Activated T-cell treated with anti-CD3 and anti-CD28 coated beads for 48 hours (primary cell): Measurements from ENCODE around the gene TTLL7.
"Not testable (repeated sequence)": the region's sequence is repeated elsewhere in the genome, so short reads cannot be mapped to it uniquely, and the experiment has no call there.

ENCODE experiments used
- DNase-seq: peaks from one replicate; pipeline ENCODE4 v3.0.0-alpha.2; 2020; ENCODE audit warnings: low read depth

TTLL7 gene

GRCh38 chr1:83995649-83996048, 3.3 kb downstream of the TTLL7 start:
- DNase-seq = no peak

GRCh38 chr1:83994111-83994510, 4.8 kb downstream of the TTLL7 start:
- DNase-seq = no peak

GRCh38 chr1:83990734-83991133, 8.2 kb downstream of the TTLL7 start:
- DNase-seq = no peak

GRCh38 chr1:83985048-83985447, 13.9 kb downstream of the TTLL7 start:
- no peak for DNase-seq

DNA sequence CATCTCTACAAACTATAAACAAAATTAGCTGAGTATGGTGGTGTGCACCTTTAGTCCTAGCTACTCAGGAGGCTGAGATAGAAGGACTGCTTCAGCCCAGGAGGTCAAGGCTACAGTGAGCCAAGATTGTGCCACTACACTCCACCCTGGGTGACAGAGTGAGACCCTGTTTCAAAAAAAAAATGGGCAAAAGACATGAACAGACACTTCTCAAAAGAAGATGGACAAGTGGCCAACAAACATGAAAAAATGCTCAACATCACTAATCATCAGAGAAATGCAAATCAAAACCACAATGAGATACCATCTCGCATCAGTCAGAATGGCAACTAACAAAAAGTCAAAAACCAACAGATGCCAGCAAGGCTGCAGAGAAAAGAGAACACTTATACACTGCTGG, 15.0 kb downstream of the TTLL7 start:
- DNase-seq = not testable (repeated sequence)

DNA sequence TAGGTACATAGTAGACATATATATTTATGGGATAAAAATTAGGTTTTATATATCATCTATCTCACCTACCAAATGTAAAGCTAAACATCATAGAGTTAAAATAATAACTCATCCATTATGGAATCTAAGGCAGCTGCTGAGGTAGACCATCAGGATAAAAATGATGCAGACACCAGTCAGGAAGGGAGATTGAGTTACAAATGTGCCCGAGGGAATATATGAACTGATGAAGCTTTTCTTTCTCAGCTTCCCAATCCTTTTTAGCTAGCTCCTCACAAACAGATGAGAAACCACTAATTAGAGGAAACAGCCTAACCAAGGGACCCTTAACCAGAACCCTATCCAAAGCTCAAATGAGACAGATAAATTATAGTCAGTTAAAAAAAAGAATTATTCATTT, 20.9 kb downstream of the TTLL7 start:
- DNase-seq = no peak

GRCh38 chr1:83976920-83977319, 22.0 kb downstream of the TTLL7 start:
- DNase-seq = no peak

- no peak for DNase-seq
Measured at GRCh38 chr1:83970802-83971201, 28.1 kb downstream of the TTLL7 start.

DNA sequence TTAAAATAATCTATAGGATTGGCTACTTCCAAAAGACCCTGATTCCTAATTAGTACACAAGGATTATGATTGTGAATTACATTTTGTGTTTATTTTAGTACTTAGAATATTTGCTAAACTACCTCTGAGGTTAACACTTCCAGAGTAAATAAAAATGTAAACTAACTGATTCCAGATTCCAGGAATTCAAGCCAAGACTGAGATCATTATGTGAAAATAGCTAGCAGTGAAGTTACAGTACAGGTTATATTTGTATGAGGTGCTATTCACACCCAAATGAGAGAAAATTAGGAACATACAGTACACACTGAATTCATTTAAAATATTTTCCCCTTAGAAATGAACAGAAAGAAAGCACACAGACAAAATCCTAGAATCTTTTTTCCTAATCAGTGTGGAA, 28.8 kb downstream of the TTLL7 start:
- DNase-seq = no peak

- DNase-seq = no peak
Measured at GRCh38 chr1:83967336-83967735, 31.6 kb downstream of the TTLL7 start.

- no peak for DNase-seq
Measured at GRCh38 chr1:83964153-83964552, 34.8 kb downstream of the TTLL7 start.

DNA sequence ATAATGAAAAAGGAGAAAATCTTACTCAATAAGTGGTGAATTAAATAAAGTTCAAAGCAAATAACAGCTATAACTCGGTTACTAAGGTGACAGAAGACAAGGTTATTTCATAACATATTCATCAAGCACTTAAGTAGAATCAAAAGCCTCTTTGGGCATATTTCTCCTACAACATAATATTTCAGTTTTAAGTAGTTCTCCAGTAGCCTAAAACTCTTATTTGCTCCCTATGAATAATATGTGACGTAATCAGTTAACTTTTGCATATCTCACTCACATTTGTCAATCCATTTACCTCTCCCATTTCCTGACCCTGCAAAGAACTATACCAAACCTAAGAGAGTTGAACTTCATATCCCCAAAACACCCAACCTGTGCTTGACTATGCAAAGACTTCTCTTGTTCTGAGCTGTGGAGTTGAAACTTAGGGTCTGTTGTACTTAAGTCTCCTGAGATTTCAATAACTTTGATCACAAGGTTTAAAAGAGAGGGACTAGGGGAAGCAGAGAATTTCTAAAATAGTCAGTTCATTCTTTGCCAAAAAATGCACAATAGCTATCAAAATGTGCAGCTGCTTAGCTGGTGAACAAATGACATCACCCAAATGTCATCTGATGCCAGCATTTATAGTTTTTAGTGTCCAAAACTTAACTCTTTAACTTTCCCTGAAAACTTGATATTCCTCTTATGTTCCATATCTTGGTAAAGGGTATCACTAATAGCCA, 37.2 kb downstream of the TTLL7 start:
- no peak for DNase-seq

- DNase-seq = no peak
Measured at GRCh38 chr1:83960669-83961277, 38.2 kb downstream of the TTLL7 start.

DNA sequence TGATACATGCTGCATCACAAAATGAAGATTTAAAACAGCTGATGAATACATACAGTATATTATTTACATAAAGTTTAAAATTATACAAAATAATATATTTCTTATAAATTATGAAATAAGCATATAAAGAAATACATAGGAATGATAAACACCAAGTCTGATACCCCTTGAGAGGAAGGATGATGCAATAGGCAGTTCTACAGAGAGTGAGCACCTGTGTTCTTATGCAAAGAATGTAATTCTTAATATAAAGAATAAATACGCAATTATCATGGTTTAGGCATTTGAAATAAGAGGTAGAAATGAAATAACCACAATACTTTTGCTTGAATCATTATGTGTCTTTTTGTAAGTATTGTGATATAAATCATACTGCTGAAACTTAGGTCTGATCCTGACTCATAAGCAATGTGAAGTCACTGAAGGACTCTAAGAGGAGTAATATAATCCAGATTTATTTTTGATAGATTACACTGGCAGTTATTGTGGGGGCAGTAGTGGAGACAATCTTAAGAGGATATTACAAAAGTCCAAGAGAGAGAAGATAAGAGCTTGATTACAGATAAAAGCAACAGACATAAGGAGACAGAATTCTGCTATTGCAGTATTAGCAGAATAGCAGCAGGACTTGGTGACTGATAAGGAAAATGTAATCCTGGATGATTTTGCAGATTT, 39.0 kb downstream of the TTLL7 start:
- no peak for DNase-seq

DNA sequence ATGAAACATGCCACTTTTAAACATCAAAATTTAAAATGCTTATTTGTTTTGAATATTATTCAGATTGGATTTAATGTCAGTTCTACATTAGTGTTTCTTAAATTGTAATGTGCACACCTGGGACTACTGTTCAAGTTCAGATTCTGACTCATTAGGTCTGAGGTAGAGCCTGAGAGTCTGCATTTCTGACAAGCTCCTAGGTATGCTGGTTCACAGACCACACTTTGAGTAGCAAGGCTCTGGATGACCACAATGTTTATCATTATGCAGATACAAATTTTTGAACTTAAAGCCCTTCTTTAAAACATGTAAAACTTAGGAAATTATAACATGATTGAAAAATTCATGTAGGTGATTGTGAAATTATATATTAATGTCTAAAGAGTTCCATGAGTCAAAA, 40.2 kb downstream of the TTLL7 start:
- no peak for DNase-seq

DNA sequence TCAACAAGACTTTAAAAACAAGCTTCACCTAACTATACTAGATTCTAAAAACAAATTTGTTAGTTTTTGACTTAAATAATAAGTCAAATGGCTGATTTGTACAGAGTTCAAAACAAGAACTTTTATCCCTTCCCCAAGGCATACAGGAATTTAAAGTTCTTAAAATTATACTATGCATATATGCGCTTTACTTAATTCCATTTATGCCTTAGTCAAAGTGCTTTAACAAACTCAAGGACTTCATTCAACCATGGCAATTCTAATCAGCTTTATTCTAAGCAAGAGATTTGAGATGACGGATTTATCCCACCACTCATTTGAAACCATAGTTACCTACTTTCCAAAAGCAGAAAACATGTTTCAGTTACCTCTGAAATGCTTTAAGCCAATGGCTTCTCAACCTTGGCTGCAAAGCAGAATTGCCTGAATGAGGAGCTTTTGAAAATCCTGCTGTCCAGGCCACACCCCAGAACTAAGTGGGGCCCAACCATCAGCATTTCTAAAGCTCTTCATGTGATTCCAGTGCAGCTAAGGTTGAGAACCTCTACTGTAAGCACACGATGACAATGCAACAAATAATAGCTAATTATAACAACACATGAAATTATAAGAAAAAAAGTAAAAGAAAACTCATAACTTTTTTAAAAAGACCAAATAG, 44.6 kb downstream of the TTLL7 start:
- no peak for DNase-seq

DNA sequence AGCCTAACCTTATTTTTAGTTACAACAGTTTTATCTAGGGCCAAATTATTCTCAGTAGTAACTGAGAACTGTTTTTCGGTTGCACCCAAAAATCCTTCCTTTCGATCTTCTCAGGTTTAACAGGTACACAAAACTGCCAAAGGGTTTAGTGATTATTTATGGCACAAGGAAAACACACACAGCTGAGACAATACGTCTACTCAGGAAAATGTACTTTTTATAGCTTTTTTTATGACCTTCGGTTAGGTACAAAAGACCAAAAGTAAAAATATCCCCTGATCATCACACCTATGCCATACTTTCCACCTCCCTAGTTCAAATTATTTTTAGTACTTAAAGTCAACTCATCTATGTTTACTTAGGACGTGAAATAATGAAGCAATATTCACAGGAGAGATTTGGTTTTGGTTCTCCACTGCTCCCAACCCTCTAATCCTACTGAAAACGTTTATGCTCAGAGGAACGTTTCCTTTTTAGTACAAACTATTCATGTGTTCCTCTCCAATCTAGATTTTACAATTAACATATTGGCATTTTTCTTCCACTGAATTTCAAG, 48.7 kb downstream of the TTLL7 start:
- DNase-seq = no peak

DNA sequence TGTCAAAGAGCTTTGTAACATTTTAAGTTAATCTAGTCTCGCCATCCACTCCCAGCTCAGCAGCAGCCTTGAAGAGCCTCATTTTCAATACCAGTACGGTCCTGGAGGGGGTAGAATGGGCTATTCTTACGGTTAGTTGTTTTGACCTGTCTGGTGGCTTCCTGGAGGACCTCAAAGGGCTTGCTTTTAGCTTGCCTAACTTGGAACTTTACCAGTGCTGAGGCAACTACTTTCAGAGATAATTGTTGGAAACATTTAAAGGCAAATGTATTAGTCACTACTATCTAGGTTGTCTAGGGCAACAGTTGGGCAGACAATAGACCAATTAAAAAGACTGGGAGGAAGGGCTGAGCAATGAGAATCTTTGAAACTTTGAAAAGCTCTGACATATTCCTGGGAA, 56.0 kb downstream of the TTLL7 start:
- no peak for DNase-seq

DNA sequence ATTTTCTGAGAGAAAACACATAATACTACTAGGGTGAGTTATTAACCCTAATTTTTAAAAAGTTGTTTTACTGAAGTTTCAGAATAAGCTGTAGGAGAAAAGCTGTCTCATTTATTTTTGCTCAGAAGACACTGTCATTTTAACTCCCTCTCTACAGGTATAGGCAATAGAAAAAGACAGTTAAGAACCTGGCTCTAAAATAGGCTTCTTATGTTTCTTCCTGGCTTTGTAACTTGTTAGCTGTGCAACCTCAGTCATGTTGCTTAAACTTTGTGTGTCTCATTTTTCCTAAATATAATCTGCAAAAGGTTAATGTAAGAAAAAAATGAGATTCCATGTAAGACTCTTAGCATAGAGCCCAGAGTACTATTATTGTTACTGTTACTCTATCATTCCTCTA, 64.4 kb downstream of the TTLL7 start:
- no peak for DNase-seq

- DNase-seq = no peak
Measured at GRCh38 chr1:83932693-83933092, 66.2 kb downstream of the TTLL7 start.

- DNase-seq = no peak
Measured at GRCh38 chr1:83932281-83932680, 66.7 kb downstream of the TTLL7 start.

DNA sequence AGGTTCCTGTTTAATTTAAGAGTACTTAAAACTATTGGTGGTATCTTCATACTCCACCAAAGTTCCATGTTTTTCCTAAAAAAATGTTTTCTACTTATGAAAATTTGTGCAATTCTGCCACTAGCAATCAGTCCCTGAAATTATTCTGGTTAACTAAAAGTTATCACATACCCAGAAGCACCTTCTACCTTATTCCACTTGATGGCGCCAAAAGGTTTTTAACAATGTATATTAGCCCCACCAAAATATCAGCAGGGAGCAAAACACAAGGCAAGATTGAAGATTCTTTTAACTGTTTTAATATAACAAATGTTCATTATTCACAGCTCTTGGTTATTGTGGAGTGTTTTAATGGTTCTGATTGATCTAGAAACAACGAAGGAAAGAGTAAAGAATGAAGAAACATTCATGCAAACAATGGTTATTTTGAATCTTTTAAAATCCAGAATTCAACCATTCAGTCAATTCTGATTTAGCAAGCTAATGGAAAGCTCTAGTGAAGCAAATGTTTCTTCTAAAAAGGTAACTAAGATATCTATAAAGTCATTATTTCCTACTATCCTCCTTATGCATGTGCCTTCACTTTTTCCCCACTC, 67.2 kb downstream of the TTLL7 start:
- no peak for DNase-seq
